Activated naive CD8-positive, alpha-beta T cell treated with anti-CD3 and anti-CD28 coated beads, Interleukin-2, amount 10 ng/mL, durations not matched to agents 7 days and 5 days (primary cell): ENCODE measurements around the gene USP17L26. TPM values are rescaled to one million over a fixed set of nuclear protein-coding genes. Genes with fewer than 3 reads are reported as not detected.

Experiments used
- total RNA-seq, 2 experiments: library from RNA; stranded (reverse); gene quantifications; one replicate each; pipeline ENCODE4 v1.2.3, GENCODE V29; 2021

The USP17L26 gene
- total RNA-seq, 2 experiments from 2014 or later = not detected

Other genes starting within 250 kb of the USP17L26 start
- not detected for gene FAM90A26, start 164.2 kb upstream of the USP17L26 start, total RNA-seq
- gene USP17L10, start 124.0 kb upstream of the USP17L26 start, total RNA-seq = not detected
- gene USP17L11, start 119.3 kb upstream of the USP17L26 start, total RNA-seq = not detected
- not detected for gene USP17L12, start 114.5 kb upstream of the USP17L26 start, total RNA-seq
- not detected for gene USP17L13, start 109.8 kb upstream of the USP17L26 start, total RNA-seq
- not detected for gene USP17L15, start 100.3 kb upstream of the USP17L26 start, total RNA-seq
- gene USP17L17, start 90.8 kb upstream of the USP17L26 start, total RNA-seq = not detected
- gene USP17L18, start 86.0 kb upstream of the USP17L26 start, total RNA-seq = not detected
- gene USP17L19, start 81.3 kb upstream of the USP17L26 start, total RNA-seq = not detected
- gene USP17L20, start 76.5 kb upstream of the USP17L26 start, total RNA-seq = not detected
- gene USP17L21, start 71.8 kb upstream of the USP17L26 start, total RNA-seq = not detected
- not detected for gene USP17L22, start 67.0 kb upstream of the USP17L26 start, total RNA-seq
- gene USP17L24, start 9.5 kb upstream of the USP17L26 start, total RNA-seq = not detected
- not detected for gene USP17L25, start 4.7 kb upstream of the USP17L26 start, total RNA-seq
- gene USP17L5, start 4.7 kb downstream of the USP17L26 start, total RNA-seq = not detected
- not detected for gene USP17L27, start 9.5 kb downstream of the USP17L26 start, total RNA-seq
- not detected for gene USP17L28, start 14.2 kb downstream of the USP17L26 start, total RNA-seq
- not detected for gene USP17L29, start 19.0 kb downstream of the USP17L26 start, total RNA-seq
- gene USP17L30, start 28.5 kb downstream of the USP17L26 start, total RNA-seq = not detected
- not detected for gene DEFB131A, start 109.8 kb downstream of the USP17L26 start, total RNA-seq